Choroid plexus epithelial cell (primary cell): ENCODE data around the gene PRSS58.

Source experiments
- DNase-seq: peaks from one replicate; pipeline ENCODE4 v3.0.0-alpha.2; 2010; ENCODE audit warnings: low read depth
- H3K4me3 ChIP-seq: 2 replicates; pipeline ENCODE4 v1.5.1; 2011; ENCODE audit warnings: low read depth, mild to moderate bottlenecking, control low read depth, low read length, moderate library complexity
- TF ChIP-seq, protein P1 (sequence below): conservative IDR thresholded peaks from 2 replicates; pipeline ENCODE4 v1.5.1; 2011; ENCODE audit warnings: low read depth, mild to moderate bottlenecking, control low read depth, inconsistent platforms, low read length, moderate library complexity

The PRSS58 gene

DNA sequence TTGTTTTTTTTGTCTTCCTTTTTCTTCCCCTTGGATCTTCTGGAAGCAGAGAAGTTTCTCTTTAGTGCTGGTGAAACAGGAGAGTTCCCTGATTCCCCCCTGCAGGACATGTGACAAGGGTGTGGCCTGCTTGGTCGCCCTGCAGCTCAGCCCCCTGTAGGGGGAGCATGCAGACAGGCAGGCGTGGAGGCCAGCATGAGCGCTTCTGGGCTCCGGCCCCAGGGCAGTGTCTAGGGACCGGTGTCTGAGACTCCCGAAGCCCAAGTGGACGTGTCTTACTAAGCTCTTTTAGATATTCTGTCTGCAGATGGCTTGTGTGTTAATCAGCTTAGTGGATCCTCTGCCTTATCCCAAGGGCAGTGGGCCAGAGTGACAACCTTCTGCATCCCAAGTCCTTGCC is 26.1 kb downstream of the PRSS58 start:
- DNase-seq = peak; percentile 2
- no peak overlapping the region for H3K4me3 ChIP-seq
- TF ChIP-seq, protein P1, sequence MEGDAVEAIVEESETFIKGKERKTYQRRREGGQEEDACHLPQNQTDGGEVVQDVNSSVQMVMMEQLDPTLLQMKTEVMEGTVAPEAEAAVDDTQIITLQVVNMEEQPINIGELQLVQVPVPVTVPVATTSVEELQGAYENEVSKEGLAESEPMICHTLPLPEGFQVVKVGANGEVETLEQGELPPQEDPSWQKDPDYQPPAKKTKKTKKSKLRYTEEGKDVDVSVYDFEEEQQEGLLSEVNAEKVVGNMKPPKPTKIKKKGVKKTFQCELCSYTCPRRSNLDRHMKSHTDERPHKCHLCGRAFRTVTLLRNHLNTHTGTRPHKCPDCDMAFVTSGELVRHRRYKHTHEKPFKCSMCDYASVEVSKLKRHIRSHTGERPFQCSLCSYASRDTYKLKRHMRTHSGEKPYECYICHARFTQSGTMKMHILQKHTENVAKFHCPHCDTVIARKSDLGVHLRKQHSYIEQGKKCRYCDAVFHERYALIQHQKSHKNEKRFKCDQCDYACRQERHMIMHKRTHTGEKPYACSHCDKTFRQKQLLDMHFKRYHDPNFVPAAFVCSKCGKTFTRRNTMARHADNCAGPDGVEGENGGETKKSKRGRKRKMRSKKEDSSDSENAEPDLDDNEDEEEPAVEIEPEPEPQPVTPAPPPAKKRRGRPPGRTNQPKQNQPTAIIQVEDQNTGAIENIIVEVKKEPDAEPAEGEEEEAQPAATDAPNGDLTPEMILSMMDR = no peak

DNA sequence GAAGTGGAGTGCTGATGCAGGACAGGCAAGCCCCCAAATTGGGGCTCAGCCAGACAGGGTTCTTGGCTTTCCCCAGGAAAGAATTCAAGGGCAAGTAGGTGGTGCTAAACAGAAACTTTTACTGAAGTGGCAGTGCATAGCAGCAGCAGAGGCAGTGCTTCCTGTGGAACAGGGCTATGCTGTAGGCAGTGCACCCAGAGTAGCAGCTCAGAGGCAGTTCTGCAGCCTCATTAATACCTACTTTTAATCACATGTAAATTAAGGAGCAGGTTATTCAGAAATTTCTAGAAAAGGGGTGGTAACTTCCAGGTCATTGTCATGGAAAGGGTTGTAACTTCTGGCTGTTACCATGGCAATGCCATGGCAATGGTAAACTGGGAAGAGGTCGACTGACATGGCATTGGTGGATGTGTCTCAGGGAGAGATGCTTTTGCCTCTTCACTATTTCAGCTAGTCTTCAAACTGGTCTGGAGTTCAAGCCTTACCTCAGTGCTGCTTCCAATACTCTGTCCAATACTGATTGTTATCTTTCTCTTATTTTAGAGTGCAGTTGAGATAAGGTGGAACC is 29.2 kb downstream of the PRSS58 start:
- H3K4me3 ChIP-seq = no peak overlapping the region
- TF ChIP-seq, protein P1 = no peak
- no peak for DNase-seq
